Mammary epithelial cell (primary cell): ENCODE data around the gene EFNA5.

ENCODE experiments used
- EZH2 ChIP-seq: IDR thresholded peaks from 2 replicates; pipeline ENCODE4 v1.6.1; 2012; ENCODE audit warnings: low read length, inconsistent platforms, borderline replicate concordance
- TF ChIP-seq, protein P1 (sequence below), 2 donors: IDR thresholded peaks in 1 of 2; conservative IDR thresholded peaks in 1 of 2; 2 replicates each; pipeline ENCODE4 v1.5.1; 2011 to 2012; ENCODE audit warnings: inconsistent platforms in 2 of 2, low read length in 2 of 2, mild to moderate bottlenecking in 2 of 2, control low read depth in 1 of 2, low read depth in 1 of 2; ENCODE audit not compliant: insufficient read depth in 1 of 2; ENCODE audit errors: extremely low read depth in 1 of 2

- TF ChIP-seq, protein P1, sequence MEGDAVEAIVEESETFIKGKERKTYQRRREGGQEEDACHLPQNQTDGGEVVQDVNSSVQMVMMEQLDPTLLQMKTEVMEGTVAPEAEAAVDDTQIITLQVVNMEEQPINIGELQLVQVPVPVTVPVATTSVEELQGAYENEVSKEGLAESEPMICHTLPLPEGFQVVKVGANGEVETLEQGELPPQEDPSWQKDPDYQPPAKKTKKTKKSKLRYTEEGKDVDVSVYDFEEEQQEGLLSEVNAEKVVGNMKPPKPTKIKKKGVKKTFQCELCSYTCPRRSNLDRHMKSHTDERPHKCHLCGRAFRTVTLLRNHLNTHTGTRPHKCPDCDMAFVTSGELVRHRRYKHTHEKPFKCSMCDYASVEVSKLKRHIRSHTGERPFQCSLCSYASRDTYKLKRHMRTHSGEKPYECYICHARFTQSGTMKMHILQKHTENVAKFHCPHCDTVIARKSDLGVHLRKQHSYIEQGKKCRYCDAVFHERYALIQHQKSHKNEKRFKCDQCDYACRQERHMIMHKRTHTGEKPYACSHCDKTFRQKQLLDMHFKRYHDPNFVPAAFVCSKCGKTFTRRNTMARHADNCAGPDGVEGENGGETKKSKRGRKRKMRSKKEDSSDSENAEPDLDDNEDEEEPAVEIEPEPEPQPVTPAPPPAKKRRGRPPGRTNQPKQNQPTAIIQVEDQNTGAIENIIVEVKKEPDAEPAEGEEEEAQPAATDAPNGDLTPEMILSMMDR (conservative IDR thresholded peaks at IDR 0.05 in 1 of 2, IDR thresholded peaks at IDR 0.05 in 1 of 2; ENCODE audit: extremely low read depth in 1 of 2, insufficient read depth in 1 of 2, low read depth in 1 of 2, low read length in 2 of 2): no peak
- no peak for TF ChIP-seq EZH2
Measured at GRCh38 chr5:107717816-107718215, 47.1 kb upstream of the EFNA5 start.
